GM12891 (cell line): Measurements from ENCODE around the gene PAQR7.

Experiments used
- POLR2A ChIP-seq: IDR thresholded peaks from 2 replicates; pipeline ENCODE4 v1.6.1; 2011; ENCODE audit warnings: low read depth, low read length, control low read depth
- POLR2AphosphoS5 ChIP-seq: IDR thresholded peaks from 2 replicates; pipeline ENCODE4 v1.6.1; 2011; ENCODE audit warnings: low read depth, low read length, control low read depth

DNA sequence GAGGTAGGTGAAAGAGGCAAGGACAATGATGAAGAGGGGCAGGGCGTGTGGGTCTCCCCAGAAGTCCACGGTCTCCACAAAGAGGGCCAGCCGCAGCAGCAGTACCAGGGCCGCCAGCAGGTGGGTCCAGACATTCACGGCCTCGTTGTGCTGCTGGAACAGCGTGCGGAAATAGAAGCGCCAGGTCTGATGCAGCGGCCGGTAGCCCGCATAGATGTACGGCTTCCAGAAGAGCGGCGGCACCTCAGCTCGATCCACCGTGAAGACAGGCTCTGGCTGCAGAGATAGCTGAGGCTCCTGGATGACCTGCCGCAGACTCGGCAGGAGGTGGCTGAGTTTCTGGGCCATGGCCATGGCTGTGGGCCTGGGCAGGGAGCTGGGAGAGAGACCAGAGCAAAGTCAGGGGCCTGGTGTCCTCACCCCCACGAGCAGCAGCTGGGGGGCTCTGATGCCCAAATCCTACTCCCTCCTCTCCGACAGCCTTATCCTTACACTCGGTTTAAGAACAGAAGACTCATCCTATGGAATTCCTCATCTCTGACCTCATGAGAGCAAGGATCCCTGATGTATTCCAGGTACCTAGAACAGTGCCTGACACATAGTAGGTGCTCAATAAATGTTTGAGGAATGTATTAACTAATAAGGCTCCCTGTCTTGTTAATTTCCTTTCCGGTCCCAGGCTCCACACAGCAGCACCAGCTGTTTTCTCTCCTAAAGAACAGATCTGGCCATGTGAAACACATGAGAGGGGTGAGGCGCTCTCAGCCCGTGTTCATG lies 11.8 kb downstream of the PAQR7 start:
- no peak for TF ChIP-seq POLR2AphosphoS5
- no peak for TF ChIP-seq POLR2A
